ENCODE data around the gene IL36G. TPM values are rescaled to one million over a fixed set of nuclear protein-coding genes. Genes with fewer than 3 reads are reported as not detected.

The IL36G gene
- total RNA-seq, 1 experiment from 2014 or later: not detected

- BruUV-seq (replicated peaks): no TSS peak
- intact Hi-C loops (cut with micrococcal nuclease): no loop called here
- CTCF ChIA-PET: no interaction called here
- H3K27ac Mint-ChIP-seq (ENCODE audit: low read depth, unreplicated experiment): no peak overlapping the region
- no peak for DNase-seq (ENCODE audit: unreplicated experiment)
- H3K4me1 Mint-ChIP-seq (ENCODE audit: insufficient read depth, unreplicated experiment): no peaks in the 10 kb centered on the region
- no peaks in the 10 kb centered on the region for H3K9me3 Mint-ChIP-seq (ENCODE audit: unreplicated experiment)
- POLR2A ChIA-PET: no interaction called here
- H3K36me3 Mint-ChIP-seq (ENCODE audit: insufficient read depth, unreplicated experiment): no peaks in the 10 kb centered on the region
- peaks cover 99% of the 10 kb centered on the region for H3K27me3 Mint-ChIP-seq (ENCODE audit: insufficient read depth, unreplicated experiment)
- no peak overlapping the region for H3K4me3 Mint-ChIP-seq (ENCODE audit: unreplicated experiment)
- TF ChIP-seq, protein P1, sequence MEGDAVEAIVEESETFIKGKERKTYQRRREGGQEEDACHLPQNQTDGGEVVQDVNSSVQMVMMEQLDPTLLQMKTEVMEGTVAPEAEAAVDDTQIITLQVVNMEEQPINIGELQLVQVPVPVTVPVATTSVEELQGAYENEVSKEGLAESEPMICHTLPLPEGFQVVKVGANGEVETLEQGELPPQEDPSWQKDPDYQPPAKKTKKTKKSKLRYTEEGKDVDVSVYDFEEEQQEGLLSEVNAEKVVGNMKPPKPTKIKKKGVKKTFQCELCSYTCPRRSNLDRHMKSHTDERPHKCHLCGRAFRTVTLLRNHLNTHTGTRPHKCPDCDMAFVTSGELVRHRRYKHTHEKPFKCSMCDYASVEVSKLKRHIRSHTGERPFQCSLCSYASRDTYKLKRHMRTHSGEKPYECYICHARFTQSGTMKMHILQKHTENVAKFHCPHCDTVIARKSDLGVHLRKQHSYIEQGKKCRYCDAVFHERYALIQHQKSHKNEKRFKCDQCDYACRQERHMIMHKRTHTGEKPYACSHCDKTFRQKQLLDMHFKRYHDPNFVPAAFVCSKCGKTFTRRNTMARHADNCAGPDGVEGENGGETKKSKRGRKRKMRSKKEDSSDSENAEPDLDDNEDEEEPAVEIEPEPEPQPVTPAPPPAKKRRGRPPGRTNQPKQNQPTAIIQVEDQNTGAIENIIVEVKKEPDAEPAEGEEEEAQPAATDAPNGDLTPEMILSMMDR (IDR thresholded peaks at IDR 0.05; ENCODE audit: unreplicated experiment): no peak
These were observed 47.9 kb downstream of the IL36G start for GRCh38 chr2:113025737-113026136.

GRCh38 chr2:113027691-113028090 lies 49.9 kb downstream of the IL36G start:
- DNase-seq (ENCODE audit: unreplicated experiment): no peak
- H3K36me3 Mint-ChIP-seq (ENCODE audit: insufficient read depth, unreplicated experiment): no peaks in the 10 kb centered on the region
- no TSS peak for BruUV-seq (replicated peaks)
- H3K9me3 Mint-ChIP-seq (ENCODE audit: unreplicated experiment): no peaks in the 10 kb centered on the region
- peaks cover 99% of the 10 kb centered on the region for H3K27me3 Mint-ChIP-seq (ENCODE audit: insufficient read depth, unreplicated experiment)
- POLR2A ChIA-PET: no interaction called here
- CTCF ChIA-PET: interaction anchor here (1.4 kb wide), 1 partner anchor 68 kb away, joined by 5 read pairs; no protein-coding TSS in a partner anchor
- TF ChIP-seq, protein P1 (IDR thresholded peaks at IDR 0.05; ENCODE audit: unreplicated experiment): no peak
- no peak overlapping the region for H3K27ac Mint-ChIP-seq (ENCODE audit: low read depth, unreplicated experiment)
- H3K4me3 Mint-ChIP-seq (ENCODE audit: unreplicated experiment): no peak overlapping the region
- no peaks in the 10 kb centered on the region for H3K4me1 Mint-ChIP-seq (ENCODE audit: insufficient read depth, unreplicated experiment)
- intact Hi-C loops (cut with micrococcal nuclease): no loop called here

DNA sequence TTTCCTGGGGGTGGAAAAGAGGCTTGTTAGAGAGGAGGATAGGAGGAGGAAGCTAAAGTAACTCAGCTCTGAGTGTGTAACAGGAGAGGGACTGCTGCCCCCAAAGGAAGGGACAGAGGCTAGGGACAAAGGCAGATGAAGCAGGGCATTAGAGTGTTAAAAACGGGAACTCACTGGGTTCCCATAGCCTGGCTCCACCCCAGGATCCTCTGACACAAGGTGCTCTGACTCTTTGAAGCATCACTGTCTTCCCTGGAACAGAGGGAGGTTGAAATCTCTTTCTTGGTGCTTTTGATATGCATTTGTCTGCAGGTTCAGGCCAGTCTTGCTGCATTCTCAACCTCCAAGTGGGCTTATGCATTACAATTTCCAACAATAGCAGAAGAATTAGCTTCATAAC lies 50.3 kb downstream of the IL36G start:
- BruUV-seq (replicated peaks): no TSS peak
- DNase-seq (ENCODE audit: unreplicated experiment): no peak
- ChIA-PET POLR2A (no interaction called here), CTCF (interaction anchor here (1.4 kb wide), 1 partner anchor 69 kb away, joined by 5 read pairs; no protein-coding TSS in a partner anchor)
- no peak overlapping the region for H3K4me3 Mint-ChIP-seq (ENCODE audit: unreplicated experiment)
- H3K27ac Mint-ChIP-seq (ENCODE audit: low read depth, unreplicated experiment): no peak overlapping the region
- no peaks in the 10 kb centered on the region for H3K9me3 Mint-ChIP-seq (ENCODE audit: unreplicated experiment)
- TF ChIP-seq, protein P1 (IDR thresholded peaks at IDR 0.05; ENCODE audit: unreplicated experiment): no peak
- peaks cover 99% of the 10 kb centered on the region for H3K27me3 Mint-ChIP-seq (ENCODE audit: insufficient read depth, unreplicated experiment)
- no peaks in the 10 kb centered on the region for H3K36me3 Mint-ChIP-seq (ENCODE audit: insufficient read depth, unreplicated experiment)
- H3K4me1 Mint-ChIP-seq (ENCODE audit: insufficient read depth, unreplicated experiment): no peaks in the 10 kb centered on the region
- intact Hi-C loops (cut with micrococcal nuclease): no loop called here

GRCh38 chr2:113032737-113033136 lies 54.9 kb downstream of the IL36G start:
- no peak overlapping the region for H3K27ac Mint-ChIP-seq (ENCODE audit: low read depth, unreplicated experiment)
- intact Hi-C loops (cut with micrococcal nuclease): no loop called here
- no peak for DNase-seq (ENCODE audit: unreplicated experiment)
- BruUV-seq (replicated peaks): no TSS peak
- H3K4me1 Mint-ChIP-seq (ENCODE audit: insufficient read depth, unreplicated experiment): no peaks in the 10 kb centered on the region
- no peaks in the 10 kb centered on the region for H3K9me3 Mint-ChIP-seq (ENCODE audit: unreplicated experiment)
- CTCF ChIA-PET: no interaction called here
- POLR2A ChIA-PET: no interaction called here
- TF ChIP-seq, protein P1 (IDR thresholded peaks at IDR 0.05; ENCODE audit: unreplicated experiment): no peak
- H3K4me3 Mint-ChIP-seq (ENCODE audit: unreplicated experiment): no peak overlapping the region
- no peaks in the 10 kb centered on the region for H3K36me3 Mint-ChIP-seq (ENCODE audit: insufficient read depth, unreplicated experiment)
- H3K27me3 Mint-ChIP-seq (ENCODE audit: insufficient read depth, unreplicated experiment): peaks cover 84% of the 10 kb centered on the region

All from MCF 10A (cell line).